Measurements from ENCODE around the gene GLIS1. TPM values are rescaled to one million over a fixed set of nuclear protein-coding genes. Genes with fewer than 3 reads are reported as not detected.

GLIS1 gene
- total RNA-seq, 1 donor from 2014 or later: 1.6 TPM

DNA sequence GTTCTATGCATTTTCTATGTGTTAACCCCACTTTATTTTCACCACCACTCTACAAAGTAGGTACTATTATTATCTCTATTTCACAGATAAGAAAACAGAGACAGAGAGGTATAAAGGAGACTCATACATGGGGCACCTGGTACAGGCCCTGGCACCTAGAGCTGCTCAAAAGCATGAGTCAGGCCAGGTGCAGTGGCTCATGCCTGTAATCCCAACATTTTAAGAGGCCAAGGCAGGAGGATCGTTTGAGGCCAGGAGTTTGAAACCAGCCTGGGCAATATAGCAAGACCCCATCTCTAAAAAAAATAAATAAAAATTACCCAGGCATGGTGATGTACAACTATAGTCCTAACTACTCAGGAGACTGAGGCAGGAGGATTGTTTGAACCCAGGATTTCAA, 35.8 kb downstream of the GLIS1 start:
- Mint-ChIP-seq H3K9me3 (peaks cover 6% of the 10 kb centered on the region), H3K4me3 (no peak overlapping the region), H3K36me3 (no peaks in the 10 kb centered on the region), H3K27ac (no peak overlapping the region), H3K27me3 (ENCODE audit: low read depth) (peaks cover 18% of the 10 kb centered on the region), H3K4me1 (peaks cover 9% of the 10 kb centered on the region)
- no peak for DNase-seq (ENCODE audit: low spot score in 2 of 2, unreplicated experiment in 2 of 2)
- TF ChIP-seq, protein P1, sequence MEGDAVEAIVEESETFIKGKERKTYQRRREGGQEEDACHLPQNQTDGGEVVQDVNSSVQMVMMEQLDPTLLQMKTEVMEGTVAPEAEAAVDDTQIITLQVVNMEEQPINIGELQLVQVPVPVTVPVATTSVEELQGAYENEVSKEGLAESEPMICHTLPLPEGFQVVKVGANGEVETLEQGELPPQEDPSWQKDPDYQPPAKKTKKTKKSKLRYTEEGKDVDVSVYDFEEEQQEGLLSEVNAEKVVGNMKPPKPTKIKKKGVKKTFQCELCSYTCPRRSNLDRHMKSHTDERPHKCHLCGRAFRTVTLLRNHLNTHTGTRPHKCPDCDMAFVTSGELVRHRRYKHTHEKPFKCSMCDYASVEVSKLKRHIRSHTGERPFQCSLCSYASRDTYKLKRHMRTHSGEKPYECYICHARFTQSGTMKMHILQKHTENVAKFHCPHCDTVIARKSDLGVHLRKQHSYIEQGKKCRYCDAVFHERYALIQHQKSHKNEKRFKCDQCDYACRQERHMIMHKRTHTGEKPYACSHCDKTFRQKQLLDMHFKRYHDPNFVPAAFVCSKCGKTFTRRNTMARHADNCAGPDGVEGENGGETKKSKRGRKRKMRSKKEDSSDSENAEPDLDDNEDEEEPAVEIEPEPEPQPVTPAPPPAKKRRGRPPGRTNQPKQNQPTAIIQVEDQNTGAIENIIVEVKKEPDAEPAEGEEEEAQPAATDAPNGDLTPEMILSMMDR (IDR thresholded peaks at IDR 0.05; ENCODE audit: unreplicated experiment): no peak

DNA sequence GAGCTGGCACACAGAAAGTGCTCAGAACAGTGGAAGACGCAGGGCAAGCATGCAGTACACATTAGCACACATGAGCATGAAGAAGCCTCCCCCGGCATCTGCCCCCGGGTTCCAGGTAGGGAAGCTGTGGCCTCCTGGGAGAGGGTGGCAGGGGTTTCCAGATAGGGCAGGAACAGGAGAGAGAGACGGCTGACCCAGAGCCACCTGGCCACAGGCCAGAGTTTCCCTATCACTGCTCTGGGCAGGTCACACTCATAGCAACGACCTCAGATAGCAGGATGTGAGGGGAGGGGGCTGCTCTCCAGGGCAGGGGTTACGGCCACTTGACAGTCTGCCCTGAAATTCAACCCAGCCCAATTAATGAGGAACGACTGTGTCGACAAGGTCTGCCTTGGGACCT, 36.6 kb downstream of the GLIS1 start:
- peaks cover 6% of the 10 kb centered on the region for H3K9me3 Mint-ChIP-seq
- no peak overlapping the region for H3K4me3 Mint-ChIP-seq
- H3K27ac Mint-ChIP-seq: no peak overlapping the region
- DNase-seq (ENCODE audit: low spot score in 2 of 2, unreplicated experiment in 2 of 2): no peak
- peaks cover 12% of the 10 kb centered on the region for H3K4me1 Mint-ChIP-seq
- no peaks in the 10 kb centered on the region for H3K36me3 Mint-ChIP-seq
- H3K27me3 Mint-ChIP-seq (ENCODE audit: low read depth): peaks cover 18% of the 10 kb centered on the region
- TF ChIP-seq, protein P1 (IDR thresholded peaks at IDR 0.05; ENCODE audit: unreplicated experiment): no peak

DNA sequence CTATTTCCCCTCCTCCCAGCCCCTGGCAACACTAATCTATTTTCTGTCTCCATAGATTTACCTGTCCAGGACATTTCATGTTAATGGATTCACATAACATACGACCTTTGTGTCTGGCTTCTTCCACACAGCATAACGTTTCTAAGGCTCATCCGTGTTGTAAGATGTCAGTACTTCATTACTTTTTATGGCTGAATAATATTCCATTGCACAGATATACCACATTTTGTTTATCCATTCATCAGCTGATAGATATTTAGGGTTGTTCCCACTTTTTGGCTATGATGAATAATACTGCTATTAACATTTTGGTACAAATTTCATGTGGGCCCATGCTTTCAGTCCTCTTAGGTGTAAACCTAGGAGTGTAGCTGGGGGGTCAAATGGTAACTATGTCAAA, 38.2 kb downstream of the GLIS1 start:
- Mint-ChIP-seq H3K27ac (no peak overlapping the region), H3K4me1 (peaks cover 13% of the 10 kb centered on the region)

DNA sequence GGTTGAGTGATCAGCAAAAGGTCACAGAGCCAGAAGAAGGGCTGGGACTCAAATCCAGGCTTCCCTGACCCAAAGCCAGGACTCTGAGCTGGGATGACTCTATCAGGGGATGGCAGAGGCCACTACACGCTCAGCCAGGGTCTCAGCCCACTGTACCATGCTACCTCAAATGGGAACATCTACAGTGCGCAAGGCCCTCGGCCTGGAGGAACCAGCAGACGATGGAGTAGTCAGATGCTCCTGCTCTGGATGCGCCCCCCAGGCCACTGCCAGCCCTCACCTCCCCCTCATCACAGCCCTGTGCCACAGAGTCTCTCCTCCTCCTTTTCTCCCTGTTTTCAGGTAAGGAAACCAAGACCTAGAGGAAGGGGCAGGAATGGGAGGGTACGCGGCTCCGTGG, 39.0 kb downstream of the GLIS1 start:
- no peak for DNase-seq (ENCODE audit: low spot score in 2 of 2, unreplicated experiment in 2 of 2)
- Mint-ChIP-seq H3K4me1 (peaks cover 13% of the 10 kb centered on the region), H3K36me3 (no peaks in the 10 kb centered on the region), H3K27ac (no peak overlapping the region), H3K27me3 (ENCODE audit: low read depth) (peaks cover 3% of the 10 kb centered on the region), H3K4me3 (no peak overlapping the region), H3K9me3 (peaks cover 6% of the 10 kb centered on the region)
- TF ChIP-seq, protein P1 (IDR thresholded peaks at IDR 0.05; ENCODE audit: unreplicated experiment): no peak

More for the DNA sequence above, 38.2 kb downstream of the GLIS1 start:
- Mint-ChIP-seq H3K4me3 (no peak overlapping the region), H3K36me3 (no peaks in the 10 kb centered on the region), H3K9me3 (peaks cover 6% of the 10 kb centered on the region), H3K27me3 (ENCODE audit: low read depth) (peaks cover 11% of the 10 kb centered on the region)
- TF ChIP-seq, protein P1 (IDR thresholded peaks at IDR 0.05; ENCODE audit: unreplicated experiment): no peak
- no peak for DNase-seq (ENCODE audit: low spot score in 2 of 2, unreplicated experiment in 2 of 2)

DNA sequence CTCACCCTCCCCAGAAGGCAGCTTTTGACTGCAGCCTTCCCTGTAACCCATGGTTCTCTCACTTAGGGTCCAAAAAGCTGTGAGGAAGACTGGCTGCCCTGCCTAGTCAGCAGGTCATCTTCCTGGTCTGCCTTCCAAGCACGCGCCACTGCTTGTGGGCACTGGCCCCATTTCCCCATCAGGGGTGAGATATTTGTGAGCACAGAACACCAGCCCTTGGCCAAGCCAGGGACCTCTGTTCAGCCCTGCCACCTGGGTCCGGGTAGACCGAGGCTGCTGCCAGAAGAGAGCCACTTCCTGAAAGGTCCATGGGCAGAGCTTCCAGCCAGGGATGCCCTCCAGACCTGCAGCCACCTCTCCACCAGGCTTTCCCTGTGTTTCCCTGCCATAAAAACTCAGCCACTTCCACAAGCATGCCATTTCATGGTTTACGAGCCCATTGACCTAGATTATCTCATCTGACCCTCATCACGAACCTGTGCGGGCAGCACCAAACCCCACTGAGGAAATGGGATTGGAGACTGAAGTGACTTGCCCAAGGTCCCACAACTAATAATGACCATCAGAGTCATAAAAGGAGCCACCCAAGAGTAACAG, 40.5 kb downstream of the GLIS1 start:
- TF ChIP-seq, protein P1 (IDR thresholded peaks at IDR 0.05; ENCODE audit: unreplicated experiment): no peak
- Mint-ChIP-seq H3K27me3 (ENCODE audit: low read depth) (no peaks in the 10 kb centered on the region), H3K4me3 (no peak overlapping the region), H3K9me3 (peaks cover 6% of the 10 kb centered on the region), H3K27ac (no peak overlapping the region), H3K4me1 (peaks cover 13% of the 10 kb centered on the region), H3K36me3 (no peaks in the 10 kb centered on the region)
- no peak for DNase-seq (ENCODE audit: low spot score in 2 of 2, unreplicated experiment in 2 of 2)

Measured in mesothelial cell of epicardium (in vitro differentiated cells).